WERI-Rb-1 (cell line): ENCODE results near the gene OGDHL.
"Not testable (repeated sequence)": the region's sequence is repeated elsewhere in the genome, so short reads cannot be mapped to it uniquely, and the experiment has no call there.

ENCODE experiments used
- DNase-seq: peaks from one replicate; pipeline ENCODE4 v3.0.0-alpha.2; 2020
- H3K27ac ChIP-seq: fragments of 250-450 bp; sonication (Bioruptor Pico); 2 replicates; pipeline ENCODE4 v1.5.1; 2020; ENCODE audit warnings: mild to moderate bottlenecking, moderate library complexity
- H3K27me3 ChIP-seq: fragments of 250-450 bp; sonication (Bioruptor Pico); 2 replicates; pipeline ENCODE4 v1.5.1; 2021; ENCODE audit warnings: mild to moderate bottlenecking, low read depth, moderate library complexity; ENCODE audit not compliant: insufficient read depth, severe bottlenecking
- H3K36me3 ChIP-seq: fragments of 250-450 bp; sonication (Bioruptor Pico); 2 replicates; pipeline ENCODE4 v1.5.1; 2020; ENCODE audit warnings: mild to moderate bottlenecking, moderate library complexity
- H3K4me3 ChIP-seq: 2 replicates; pipeline ENCODE4 v1.5.1; 2011; ENCODE audit warnings: low read depth, mild to moderate bottlenecking, control low read depth, low read length
- H3K9me3 ChIP-seq: fragments of 250-450 bp; sonication (Bioruptor Pico); 2 replicates; pipeline ENCODE4 v1.5.1; 2021; ENCODE audit warnings: mild to moderate bottlenecking, moderate library complexity; ENCODE audit not compliant: severe bottlenecking
- CTCF ChIP-seq: IDR thresholded peaks from 2 replicates; pipeline ENCODE4 v1.5.1; 2011; ENCODE audit warnings: low read depth, mild to moderate bottlenecking, control low read depth, inconsistent platforms, low read length

Gene OGDHL

GRCh38 chr10:49760789-49761188 is 1.3 kb downstream of the OGDHL start:
- Histone ChIP-seq H3K27me3 (no peaks in the 10 kb centered on the region), H3K36me3 (no peaks in the 10 kb centered on the region), H3K9me3 (no peaks in the 10 kb centered on the region), H3K27ac (no peak overlapping the region), H3K4me3 (no peak overlapping the region)
- TF ChIP-seq CTCF: no peak
- no peak for DNase-seq

- TF ChIP-seq CTCF: no peak
- no peaks in the 10 kb centered on the region for H3K9me3 ChIP-seq
- H3K27me3 ChIP-seq: no peaks in the 10 kb centered on the region
- H3K36me3 ChIP-seq: no peaks in the 10 kb centered on the region
- H3K27ac ChIP-seq: no peak overlapping the region
- H3K4me3 ChIP-seq: no peak overlapping the region
- DNase-seq: no peak
Measured at GRCh38 chr10:49759787-49760551, 2.2 kb downstream of the OGDHL start.

- TF ChIP-seq CTCF: no peak
- no peaks in the 10 kb centered on the region for H3K36me3 ChIP-seq
- H3K27me3 ChIP-seq: no peaks in the 10 kb centered on the region
- H3K27ac ChIP-seq: no peak overlapping the region
- H3K4me3 ChIP-seq: no peak overlapping the region
- H3K9me3 ChIP-seq: no peaks in the 10 kb centered on the region
- no peak for DNase-seq
Measured at GRCh38 chr10:49758249-49758930, 3.7 kb downstream of the OGDHL start.

GRCh38 chr10:49756641-49757040 is 5.5 kb downstream of the OGDHL start:
- no peak for TF ChIP-seq CTCF

GRCh38 chr10:49756031-49756430 is 6.1 kb downstream of the OGDHL start:
- no peak for DNase-seq
- no peak overlapping the region for H3K4me3 ChIP-seq
- no peaks in the 10 kb centered on the region for H3K9me3 ChIP-seq
- H3K36me3 ChIP-seq: no peaks in the 10 kb centered on the region
- no peak overlapping the region for H3K27ac ChIP-seq
- no peaks in the 10 kb centered on the region for H3K27me3 ChIP-seq
- TF ChIP-seq CTCF: no peak

More at GRCh38 chr10:49756641-49757040, 5.5 kb downstream of the OGDHL start:
- H3K27me3 ChIP-seq: no peaks in the 10 kb centered on the region
- DNase-seq: no peak
- H3K27ac ChIP-seq: no peak overlapping the region
- no peak overlapping the region for H3K4me3 ChIP-seq
- H3K36me3 ChIP-seq: no peaks in the 10 kb centered on the region
- H3K9me3 ChIP-seq: no peaks in the 10 kb centered on the region

- H3K4me3 ChIP-seq, H3K9me3 ChIP-seq, H3K27ac ChIP-seq, H3K27me3 ChIP-seq, H3K36me3 ChIP-seq, DNase-seq: not testable (repeated sequence)
Measured at GRCh38 chr10:49754951-49755350, 7.2 kb downstream of the OGDHL start.
